HG02973 (cell line): ENCODE results near the gene RIT2.

Experiments
- ATAC-seq: cut with Tn5 transposase; IDR thresholded peaks from one replicate; pipeline ENCODE4 v1.9.1; 2021; ENCODE audit warnings: moderate library complexity; ENCODE audit not compliant: unreplicated experiment

The RIT2 gene

GRCh38 chr18:43013486-43013885 lies 102.0 kb downstream of the RIT2 start:
- ATAC-seq: no peak

DNA sequence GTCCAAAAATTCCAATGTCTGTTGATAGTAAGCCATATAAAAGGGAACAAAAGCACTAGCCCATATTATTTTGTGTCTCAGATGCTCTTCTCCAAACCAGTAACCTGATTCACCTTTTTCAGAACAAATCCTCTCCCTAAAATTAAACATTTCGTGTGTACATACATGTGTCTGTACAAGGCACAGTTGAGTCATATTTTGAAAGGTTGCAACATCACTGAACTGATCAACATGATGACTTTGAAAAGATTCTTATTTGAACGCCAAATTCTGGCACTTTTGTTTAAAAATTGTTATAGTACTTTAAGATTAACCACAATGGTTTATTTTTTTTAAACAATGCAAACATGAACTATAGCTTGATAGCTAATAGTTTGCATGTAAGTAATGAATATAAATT lies 102.5 kb downstream of the RIT2 start:
- ATAC-seq: no peak

GRCh38 chr18:43010611-43011010 lies 104.9 kb downstream of the RIT2 start:
- ATAC-seq: no peak

DNA sequence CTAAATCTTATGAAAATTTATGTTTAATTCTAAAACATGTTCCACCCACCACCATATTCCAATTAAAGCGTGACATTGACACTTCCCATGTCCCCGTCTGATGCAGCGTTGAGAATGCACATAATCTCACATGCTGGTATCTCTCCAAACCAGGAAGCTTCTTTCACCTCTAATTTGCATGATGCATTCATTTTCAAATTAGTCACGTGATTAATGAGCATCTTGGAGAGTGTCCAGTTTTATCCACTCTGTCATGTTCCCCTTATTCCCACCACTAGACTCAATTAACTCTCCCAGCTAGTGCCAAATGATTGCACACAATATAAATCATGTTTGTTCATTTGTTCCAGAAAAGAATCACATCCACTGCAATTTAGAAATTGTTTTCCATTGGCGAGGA lies 105.8 kb downstream of the RIT2 start:
- ATAC-seq: no peak

GRCh38 chr18:43007365-43007764 lies 108.1 kb downstream of the RIT2 start:
- ATAC-seq: no peak

- no peak for ATAC-seq
Measured at GRCh38 chr18:43004421-43004820, 111.1 kb downstream of the RIT2 start.

DNA sequence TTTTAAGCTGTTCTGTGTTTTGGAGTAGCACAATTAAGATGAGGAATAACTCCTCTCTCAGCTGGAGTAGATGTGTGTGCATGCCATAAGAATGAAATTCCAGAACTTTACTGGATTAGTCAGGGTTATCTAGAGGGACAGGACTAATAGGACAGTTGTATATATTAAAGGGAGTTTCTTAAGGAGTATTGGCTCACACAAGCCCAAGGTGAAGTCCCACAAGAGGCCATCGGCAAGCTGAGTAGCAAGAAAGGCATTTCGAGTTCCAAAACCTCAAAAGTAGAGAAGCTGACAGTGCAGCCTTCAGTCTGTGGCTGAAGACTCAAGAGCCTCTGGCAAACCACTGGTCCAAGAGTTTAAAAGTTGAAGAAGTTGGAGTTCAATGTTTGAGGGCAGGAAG lies 113.7 kb downstream of the RIT2 start:
- no peak for ATAC-seq

GRCh38 chr18:42996824-42997223 lies 118.7 kb downstream of the RIT2 start:
- no peak for ATAC-seq

GRCh38 chr18:42980426-42980825 lies 135.1 kb downstream of the RIT2 start:
- no peak for ATAC-seq

- no peak for ATAC-seq
Measured at GRCh38 chr18:42977982-42978637, 137.4 kb downstream of the RIT2 start.

DNA sequence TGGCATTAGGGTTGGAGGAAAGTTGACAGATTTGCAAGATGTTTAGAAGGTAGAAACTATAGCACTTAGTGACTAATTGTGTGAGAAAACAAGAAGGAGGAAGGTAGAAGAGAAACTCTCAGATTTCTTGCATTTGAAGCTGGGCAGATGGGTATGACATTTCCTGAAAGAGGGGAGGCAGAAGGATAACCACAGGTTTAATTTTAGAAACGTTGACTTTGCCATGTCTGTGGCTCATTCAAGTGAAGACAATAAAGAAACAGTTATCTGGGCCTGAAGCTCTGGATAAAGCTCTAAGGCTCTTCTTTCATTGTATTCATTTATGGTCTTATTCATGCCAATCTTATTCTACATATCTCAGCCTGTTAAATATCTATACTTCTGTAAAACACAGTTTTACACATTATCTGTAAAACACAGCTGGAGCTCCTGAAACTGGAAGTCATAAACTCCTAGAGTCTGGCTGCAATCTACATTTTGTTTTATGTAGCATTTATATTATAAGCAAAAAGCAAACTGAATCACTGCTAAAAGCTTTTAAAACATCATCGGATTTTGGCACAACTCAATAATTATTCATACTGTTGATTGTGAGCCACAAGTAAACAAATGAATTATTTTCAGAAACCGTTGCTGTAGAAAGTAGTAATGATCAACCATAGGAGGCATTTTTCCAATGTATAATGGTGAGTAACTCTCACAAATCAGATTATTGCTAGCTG lies 138.5 kb downstream of the RIT2 start:
- no peak for ATAC-seq

GRCh38 chr18:42969366-42969765 lies 146.1 kb downstream of the RIT2 start:
- no peak for ATAC-seq

GRCh38 chr18:42961298-42961697 lies 154.2 kb downstream of the RIT2 start:
- no peak for ATAC-seq

DNA sequence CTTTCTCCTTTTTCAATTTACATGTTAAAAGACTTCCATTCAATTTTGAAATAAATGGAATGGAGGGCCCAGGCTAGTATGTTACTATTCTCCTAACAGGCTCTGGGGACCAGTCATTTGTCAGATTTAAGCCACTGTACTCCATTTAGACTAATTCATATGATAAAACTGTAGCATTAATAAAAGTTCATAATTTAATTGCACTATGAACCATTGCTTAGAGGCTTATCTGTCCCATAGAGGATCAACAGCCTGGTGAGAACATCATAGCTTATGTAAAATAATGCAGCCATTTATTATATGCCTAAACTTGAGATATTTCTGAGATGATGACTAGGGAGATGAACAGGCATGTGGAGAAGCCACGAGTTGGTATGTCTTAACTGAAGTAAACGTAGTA lies 156.0 kb downstream of the RIT2 start:
- no peak for ATAC-seq

DNA sequence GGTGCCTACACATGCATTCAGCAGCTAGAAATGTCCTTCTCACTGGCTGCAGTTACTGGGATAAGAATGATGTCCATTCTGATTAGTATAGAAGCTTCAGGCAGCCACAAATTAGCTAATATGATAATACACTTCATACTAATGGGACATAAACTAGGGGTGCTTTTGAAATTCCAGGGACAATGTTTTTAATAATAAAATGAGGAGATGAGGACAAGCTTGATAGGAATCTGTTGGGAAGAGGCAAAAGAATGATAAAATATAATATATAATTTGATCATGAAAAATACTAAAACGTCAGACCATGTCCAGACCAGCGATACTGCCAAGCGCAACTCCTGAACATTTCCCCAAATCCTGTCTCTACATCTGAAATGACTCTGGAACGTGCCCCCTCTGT lies 157.1 kb downstream of the RIT2 start:
- no peak for ATAC-seq

DNA sequence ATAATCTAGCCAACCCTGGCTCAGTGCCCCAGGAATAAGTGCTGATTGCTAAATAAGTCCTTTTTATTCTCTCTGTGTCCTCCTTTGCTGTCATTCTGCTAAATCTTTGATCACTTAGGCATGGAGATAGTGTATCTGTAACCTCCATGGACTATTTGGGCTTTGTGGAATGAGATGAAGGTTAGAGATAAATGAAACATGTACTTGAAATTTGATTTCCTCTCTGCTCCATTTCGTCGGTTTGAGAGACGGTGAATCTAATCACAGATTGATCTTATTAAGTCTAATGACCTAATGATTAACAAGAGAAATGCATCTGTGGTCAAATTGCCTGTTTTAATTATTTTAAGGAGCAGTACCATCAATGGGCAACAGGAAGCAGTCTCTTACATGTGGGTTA lies 159.2 kb downstream of the RIT2 start:
- ATAC-seq: no peak

- no peak for ATAC-seq
Measured at GRCh38 chr18:42954887-42955286, 160.6 kb downstream of the RIT2 start.

GRCh38 chr18:42953306-42953705 lies 162.2 kb downstream of the RIT2 start:
- no peak for ATAC-seq

GRCh38 chr18:42950732-42951131 lies 164.8 kb downstream of the RIT2 start:
- ATAC-seq: no peak

- no peak for ATAC-seq
Measured at GRCh38 chr18:42948831-42949230, 166.7 kb downstream of the RIT2 start.

GRCh38 chr18:42941860-42942259 lies 173.6 kb downstream of the RIT2 start:
- ATAC-seq: no peak

DNA sequence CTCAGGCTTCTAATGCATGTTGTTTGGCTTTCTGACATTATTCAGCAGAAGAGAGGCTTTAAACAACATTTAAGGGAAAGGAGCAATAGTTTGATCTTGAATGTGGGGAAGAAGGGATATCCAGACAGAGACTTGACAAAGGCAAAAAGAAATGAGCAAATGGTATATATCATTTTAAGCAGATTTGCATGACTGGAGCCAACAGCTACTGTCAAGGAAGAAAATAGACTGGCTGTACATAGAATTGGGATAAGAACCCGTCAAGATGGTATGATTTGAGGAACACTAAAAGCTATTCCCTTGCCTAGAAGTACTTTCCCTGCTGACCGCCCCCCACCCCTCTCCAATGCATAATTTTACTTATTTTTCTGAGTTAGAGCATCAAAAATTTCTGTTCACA lies 174.5 kb downstream of the RIT2 start:
- ATAC-seq: no peak

DNA sequence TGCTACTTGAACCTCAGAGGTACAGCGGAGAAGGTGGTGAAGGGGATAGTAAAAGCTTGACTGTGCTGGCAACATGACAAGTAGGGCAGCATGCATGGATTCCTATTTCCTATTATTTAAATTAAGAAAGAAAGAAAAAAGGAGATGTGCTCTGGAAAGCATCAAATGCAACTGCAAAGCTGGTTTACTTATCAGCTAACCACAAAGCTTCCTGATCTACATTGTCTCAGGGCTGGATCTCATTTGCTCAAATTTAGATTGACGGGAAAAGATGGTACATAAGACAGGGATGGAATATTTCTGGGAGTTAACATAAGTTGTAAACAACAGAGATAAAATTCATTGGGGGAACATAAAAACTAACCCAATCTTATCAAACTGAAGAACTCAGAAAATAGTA lies 178.0 kb downstream of the RIT2 start:
- no peak for ATAC-seq
